Stomach (tissue), 9 donors: ENCODE results near the gene MYL3. TPM values are rescaled to one million over a fixed set of nuclear protein-coding genes. Genes with fewer than 3 reads are reported as not detected.

Experiments used
- DNase-seq, 2 donors: peaks; one replicate each; pipeline versions ENCODE4 v3.0.0 to v3.0.0-alpha.2; 2013 to 2019
- H3K27ac ChIP-seq, 5 donors: fragments of 200-600 bp in 4 of 5; sonication (generic) in 4 of 5; one replicate each; pipeline ENCODE4 v1.5.1; 2013 to 2019; ENCODE audit warnings: mild to moderate bottlenecking in 1 of 5, moderate library complexity in 1 of 5
- H3K27me3 ChIP-seq, 3 donors: fragments of 200-600 bp; sonication (generic); one replicate each; pipeline ENCODE4 v1.5.1; 2017 to 2019; ENCODE audit warnings: mixed run types in 1 of 3
- H3K36me3 ChIP-seq, 4 donors: fragments of 200-600 bp; sonication (generic); 1 replicate in 3 of 4; 2 replicates in 1 of 4; pipeline ENCODE4 v1.5.1; 2016 to 2019
- H3K4me1 ChIP-seq, 4 donors: fragments of 200-600 bp; sonication (generic); one replicate each; pipeline ENCODE4 v1.5.1; 2016 to 2019
- H3K4me3 ChIP-seq, 4 donors: fragments of 200-600 bp; sonication (generic) in 3 of 4; one replicate each; pipeline ENCODE4 v1.5.1; 2016 to 2019; ENCODE audit warnings: mild to moderate bottlenecking in 1 of 4
- H3K9me3 ChIP-seq, 4 donors: fragments of 200-600 bp; sonication (generic); one replicate each; pipeline ENCODE4 v1.5.1; 2016 to 2019
- CTCF ChIP-seq, 7 experiments: fragments of 450-650 bp in 4 of 7; fragments of 200-600 bp in 3 of 7; sonication (generic) in 3 of 7; IDR thresholded peaks; one replicate each; pipeline ENCODE4 v1.5.1; 2016 to 2019; ENCODE audit warnings: antibody characterized with exemption in 7 of 7, control low read depth in 2 of 7, mild to moderate bottlenecking in 1 of 7
- EP300 ChIP-seq: sonication (generic); formaldehyde crosslinking; IDR thresholded peaks from one replicate; pipeline ENCODE4 v1.6.1; 2017; ENCODE audit warnings: antibody characterized with exemption
- POLR2A ChIP-seq, 4 donors: fragments of 450-650 bp; IDR thresholded peaks; one replicate each; pipeline ENCODE4 v1.6.1; 2016; ENCODE audit warnings: antibody characterized with exemption in 4 of 4, control low read depth in 2 of 4, mild to moderate bottlenecking in 1 of 4, moderate library complexity in 1 of 4
- POLR2AphosphoS5 ChIP-seq, 3 donors: sonication (generic); formaldehyde crosslinking; IDR thresholded peaks; one replicate each; pipeline ENCODE4 v1.6.1; 2016; ENCODE audit warnings: antibody characterized with exemption in 3 of 3
- WGBS, 5 donors: extraction: QIAGEN DNeasy Blood & Tissue Kit in 3 of 5; methylation state at CpG; one replicate each; pipeline versions ENCODE4 v1.1.5 to v1.1.7; 2013 to 2018; 5-methylcytosine and 5-hydroxymethylcytosine counted together
- intact Hi-C: fragments of 100-400 bp; cut with DNase I; formaldehyde crosslinking; loops from one replicate; pipeline ENCODE4 v1.15.1; 2023; ENCODE audit warnings: low total_unique reads
- polyA plus RNA-seq, 3 donors: library from polyadenylated mRNA; stranded (reverse); fragments of 200-250 nt; gene quantifications; one replicate each; pipeline ENCODE4 v1.2.3, GENCODE V29; 2013
- total RNA-seq, 5 donors: library from RNA; depleted of rRNA; stranded (reverse); fragments of >200 nt; gene quantifications; one replicate each; pipeline versions ENCODE4 v1.1.0 to v1.2.3, GENCODE V29; 2014 to 2016
- donor health status: healthy with polysubstance abuse.
- donor health status: Bipolar disorder and iron deficiency.
- donor health status: healthy.

The MYL3 gene
- total and polyA plus RNA-seq, 8 donors = 1.5 to 11.5 (median 5.0) TPM; not detected in 4

DNA sequence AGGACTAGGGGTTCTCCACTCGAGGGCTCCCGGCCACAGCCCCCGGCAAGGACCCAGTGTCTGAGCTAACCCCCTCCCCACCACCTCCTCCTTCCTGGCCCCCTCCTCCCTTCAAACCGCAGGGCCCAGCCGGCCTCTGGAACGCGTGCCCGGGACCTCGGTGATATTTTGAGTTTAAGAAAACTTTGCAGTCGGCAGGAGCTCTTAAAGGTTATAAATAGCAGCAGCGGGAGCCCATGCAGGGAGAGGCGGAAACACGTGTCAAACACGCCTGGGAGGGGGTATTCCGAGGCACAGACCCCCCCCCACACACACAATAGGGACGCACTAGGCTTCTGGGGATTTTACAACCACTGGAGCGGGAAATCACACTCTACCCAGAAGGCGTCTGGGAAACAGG is 11.2 kb upstream of the MYL3 start:
- Histone ChIP-seq H3K4me1 (peaks cover 0 to 28% (median 11%) of the 10 kb centered on the region in 4 donors), H3K9me3 (no peaks in the 10 kb centered on the region), H3K4me3 (no peak overlapping the region), H3K36me3 (no peaks in the 10 kb centered on the region), H3K27me3 (peaks cover 0 to 4% (median 0%) of the 10 kb centered on the region in 3 donors), H3K27ac (peak overlapping the region in 2 of 5 donors; percentile 34 to 42)
- TF ChIP-seq EP300 = no peak
- no peak for TF ChIP-seq POLR2A (IDR thresholded peaks at IDR 0.05)
- no peak for TF ChIP-seq POLR2AphosphoS5 (IDR thresholded peaks at IDR 0.05)
- no peak for TF ChIP-seq CTCF (IDR thresholded peaks at IDR 0.05)
- DNase-seq = peak in 1 of 2 donors; percentile 76
- 38 to 52% (median 47%) methylated on average over 18 of the region's 18 CpGs for WGBS, 5 donors
- intact Hi-C loops = no loop called here

- TF ChIP-seq POLR2AphosphoS5 (IDR thresholded peaks at IDR 0.05) (no peak), POLR2A (IDR thresholded peaks at IDR 0.05) (no peak), CTCF (IDR thresholded peaks at IDR 0.05) (no peak), EP300 (no peak)
- Histone ChIP-seq H3K4me3 (no peak overlapping the region), H3K27me3 (peaks cover 0 to 4% (median 0%) of the 10 kb centered on the region in 3 donors), H3K4me1 (peaks cover 3 to 28% (median 15%) of the 10 kb centered on the region in 4 donors), H3K9me3 (no peaks in the 10 kb centered on the region), H3K27ac (no peak overlapping the region), H3K36me3 (no peaks in the 10 kb centered on the region)
- intact Hi-C loops = no loop called here
- WGBS, 5 donors = 68 to 77% (median 74%) methylated on average over 4 to 5 of the region's 5 CpGs
- DNase-seq = no peak
Measured at GRCh38 chr3:46873521-46873920, 10.3 kb upstream of the MYL3 start.

DNA sequence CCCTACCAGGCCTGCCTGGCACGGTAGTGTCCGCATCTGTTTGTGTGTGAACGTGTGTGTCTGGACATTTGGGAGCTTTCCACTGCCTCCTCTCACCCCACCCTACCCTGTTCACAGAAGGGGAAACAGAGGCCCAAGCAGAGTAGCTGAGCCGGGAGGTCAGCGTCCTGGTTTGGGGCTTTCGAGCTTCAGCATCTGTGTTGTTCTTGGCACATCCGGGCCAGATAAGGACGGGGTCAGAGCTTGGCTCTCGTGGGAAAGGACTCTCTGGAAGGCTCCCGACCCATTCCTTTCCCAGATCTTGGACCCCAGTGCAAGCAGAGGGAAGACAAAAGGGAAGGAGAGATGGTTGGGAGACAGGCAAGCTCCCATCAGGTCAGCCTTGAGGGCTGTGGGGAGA is 8.0 kb upstream of the MYL3 start:
- DNase-seq = no peak
- Histone ChIP-seq H3K36me3 (no peaks in the 10 kb centered on the region), H3K9me3 (no peaks in the 10 kb centered on the region), H3K27me3 (peaks cover 0 to 4% (median 0%) of the 10 kb centered on the region in 3 donors), H3K27ac (no peak overlapping the region), H3K4me1 (peaks cover 21 to 42% (median 33%) of the 10 kb centered on the region in 4 donors), H3K4me3 (no peak overlapping the region)
- intact Hi-C loops = no loop called here
- 27 to 58% (median 44%) methylated on average over 10 of the region's 10 CpGs for WGBS, 5 donors
- TF ChIP-seq CTCF (IDR thresholded peaks at IDR 0.05) (no peak), POLR2AphosphoS5 (IDR thresholded peaks at IDR 0.05) (no peak), EP300 (no peak), POLR2A (IDR thresholded peaks at IDR 0.05) (no peak)

GRCh38 chr3:46870651-46871050 is 7.4 kb upstream of the MYL3 start:
- H3K27me3 ChIP-seq = peaks cover 0 to 4% (median 0%) of the 10 kb centered on the region in 3 donors
- no peaks in the 10 kb centered on the region for H3K9me3 ChIP-seq
- H3K4me1 ChIP-seq = peaks cover 21 to 42% (median 33%) of the 10 kb centered on the region in 4 donors
- no peak overlapping the region for H3K4me3 ChIP-seq
- 82 to 89% (median 87%) methylated on average over 4 to 5 of the region's 5 CpGs for WGBS, 5 donors
- H3K27ac ChIP-seq = no peak overlapping the region
- TF ChIP-seq EP300 = no peak
- TF ChIP-seq POLR2AphosphoS5 (IDR thresholded peaks at IDR 0.05) = no peak
- TF ChIP-seq POLR2A (IDR thresholded peaks at IDR 0.05) = no peak
- no peak for TF ChIP-seq CTCF (IDR thresholded peaks at IDR 0.05)
- H3K36me3 ChIP-seq = no peaks in the 10 kb centered on the region
- intact Hi-C loops = no loop called here
- DNase-seq = no peak
